ENCODE data around the gene ATG4C.

- TF ChIP-seq POLR2A (IDR thresholded peaks at IDR 0.05; ENCODE audit: low read depth, low read length) = no peak
- no peak for TF ChIP-seq REST (IDR thresholded peaks at IDR 0.05; ENCODE audit: low read depth, low read length)
- TF ChIP-seq NFIC (IDR thresholded peaks at IDR 0.05; ENCODE audit: low read depth, low read length) = no peak
- TF ChIP-seq ZBED1 (IDR thresholded peaks at IDR 0.05; ENCODE audit: borderline replicate concordance) = no peak
- no peak for TF ChIP-seq IKZF1 (conservative IDR thresholded peaks at IDR 0.05)
- TF ChIP-seq SIN3A (IDR thresholded peaks at IDR 0.05; ENCODE audit: low read depth, low read length) = no peak
- TF ChIP-seq MYC (IDR thresholded peaks at IDR 0.05; ENCODE audit: insufficient read depth, insufficient read length, insufficient replicate concordance, low read length, severe bottlenecking) = no peak
- no peak for TF ChIP-seq MXI1 (IDR thresholded peaks at IDR 0.05; ENCODE audit: low read depth, low read length)
- no peak for TF ChIP-seq CTCF (IDR thresholded peaks at IDR 0.05 in 2 of 3, conservative IDR thresholded peaks at IDR 0.05 in 1 of 3; ENCODE audit: control insufficient read depth in 2 of 3, extremely low read depth in 1 of 3, insufficient read depth in 1 of 3, low read depth in 3 of 3, low read length in 3 of 3)
Measured at GRCh38 chr1:62869217-62869754, 85.4 kb downstream of the ATG4C start.
